Measurements from ENCODE around the gene ITPRID1. TPM values are rescaled to one million over a fixed set of nuclear protein-coding genes. Genes with fewer than 3 reads are reported as not detected.

ITPRID1 gene
- total RNA-seq, 1 experiment from 2014 or later, result 1.2 TPM

GRCh38 chr7:31497516-31497915 lies 16.4 kb upstream of the ITPRID1 start:
- Histone ChIP-seq H2AFZ (ENCODE audit: low read length) (no peak overlapping the region), H2BK120ac (ENCODE audit: low read depth, low read length, poor library complexity, severe bottlenecking) (no peak overlapping the region), H3K4me1 (ENCODE audit: insufficient read depth, low read length) (peaks cover 10% of the 10 kb centered on the region), H3T11ph (ENCODE audit: low read length) (no peak overlapping the region), H3K56ac (ENCODE audit: insufficient read length, low read depth, low read length) (no peak overlapping the region), H3K9me3 (ENCODE audit: control insufficient read depth, low read depth, low read length) (no peaks in the 10 kb centered on the region), H3K23ac (ENCODE audit: insufficient read length, low read depth, low read length) (no peak overlapping the region), H2AK5ac (ENCODE audit: insufficient read length, low read length) (no peak overlapping the region), H3K4ac (ENCODE audit: low read depth, low read length) (no peak overlapping the region), H2BK5ac (ENCODE audit: insufficient read length, low read length) (no peak overlapping the region), H3K23me2 (ENCODE audit: insufficient read length, low read depth, low read length, poor library complexity, severe bottlenecking) (no peaks in the 10 kb centered on the region), H3K4me2 (ENCODE audit: insufficient read depth, insufficient read length, low read length) (no peak overlapping the region), H4K8ac (replicated peaks; ENCODE audit: insufficient read length, low read depth, low read length) (no peak overlapping the region), H2BK15ac (ENCODE audit: low read depth, low read length) (no peak overlapping the region), H3K14ac (ENCODE audit: insufficient read depth, low read length) (no peak overlapping the region), H3K27me3 (ENCODE audit: insufficient read depth, low read length) (no peaks in the 10 kb centered on the region), H3K9ac (ENCODE audit: extremely low read depth, insufficient read length, low read length) (no peak overlapping the region), H4K20me1 (ENCODE audit: control insufficient read depth, insufficient read depth, insufficient read length) (no peaks in the 10 kb centered on the region), H2BK20ac (ENCODE audit: low read depth, low read length, poor library complexity, severe bottlenecking) (no peak overlapping the region), H3K27ac (ENCODE audit: insufficient read length, low read depth, low read length) (no peak overlapping the region), H4K91ac (ENCODE audit: insufficient read length, low read depth, low read length) (no peak overlapping the region), H4K5ac (ENCODE audit: insufficient read length, low read depth, low read length) (no peak overlapping the region), H3K18ac (ENCODE audit: insufficient read length, low read depth, low read length) (no peak overlapping the region), H3K79me2 (ENCODE audit: insufficient read depth, low read length) (no peaks in the 10 kb centered on the region), H3K79me1 (ENCODE audit: insufficient read depth, low read depth, low read length, poor library complexity, severe bottlenecking) (no peaks in the 10 kb centered on the region), H2BK12ac (ENCODE audit: insufficient read length, low read depth, low read length) (no peak overlapping the region)
- H3K4me1 Mint-ChIP-seq, result peaks cover 16 to 29% of the 10 kb centered on the region in 2 experiments
- no peaks in the 10 kb centered on the region; a peak in 1 of 7 replicates for H3K36me3 Mint-ChIP-seq (ENCODE audit: insufficient read depth in 1 of 3, low read depth in 3 of 3)
- H3K4me3 Mint-ChIP-seq, result no peak overlapping the region
- no peaks in the 10 kb centered on the region for H3K27me3 Mint-ChIP-seq (ENCODE audit: low read depth)
- no peak for TF ChIP-seq CTCF (conservative IDR thresholded peaks at IDR 0.05)
- no CpG with 5 or more reads among the region's 3 CpGs for WGBS (ENCODE audit: extremely low coverage, insufficient read length, low lambda C conversion rate)
- DNase-seq, result no peak
- H3K9me3 Mint-ChIP-seq, result no peaks in the 10 kb centered on the region; a peak in 1 of 5 replicates
- H3K27ac Mint-ChIP-seq, result no peak overlapping the region
